VCaP (cell line): ENCODE results near the gene ICOS.
"Not testable (repeated sequence)": the region's sequence is repeated elsewhere in the genome, so short reads cannot be mapped to it uniquely, and the experiment has no call there.

Experiments used
- H3K27ac ChIP-seq: fragments of 450-650 bp; 2 replicates; pipeline ENCODE4 v1.5.1; 2017
- TF ChIP-seq, protein P1 (sequence below): fragments of 450-650 bp; conservative IDR thresholded peaks from 2 replicates; pipeline ENCODE4 v1.5.1; 2017; ENCODE audit warnings: mild to moderate bottlenecking, moderate library complexity

ICOS gene

DNA sequence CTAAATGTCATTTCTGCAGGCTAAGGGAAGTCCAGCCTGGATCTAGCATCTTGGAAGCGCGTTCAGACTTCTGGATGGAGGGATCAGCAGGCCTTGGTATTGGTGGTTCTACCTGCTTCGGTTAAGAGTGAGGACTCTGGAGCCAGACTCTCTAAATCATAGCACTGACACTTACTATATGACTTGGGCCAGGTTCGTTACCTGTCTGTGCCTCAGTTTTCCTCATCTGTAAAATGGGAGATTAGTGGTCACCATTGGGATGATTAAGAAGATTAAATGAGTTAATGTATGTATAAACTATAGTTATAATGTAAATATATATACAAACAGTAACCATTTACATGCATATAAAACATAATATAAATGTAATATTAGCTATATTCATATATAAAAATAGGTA lies 995 bp upstream of the ICOS start:
- H3K27ac ChIP-seq, result no peak overlapping the region
- TF ChIP-seq, protein P1, sequence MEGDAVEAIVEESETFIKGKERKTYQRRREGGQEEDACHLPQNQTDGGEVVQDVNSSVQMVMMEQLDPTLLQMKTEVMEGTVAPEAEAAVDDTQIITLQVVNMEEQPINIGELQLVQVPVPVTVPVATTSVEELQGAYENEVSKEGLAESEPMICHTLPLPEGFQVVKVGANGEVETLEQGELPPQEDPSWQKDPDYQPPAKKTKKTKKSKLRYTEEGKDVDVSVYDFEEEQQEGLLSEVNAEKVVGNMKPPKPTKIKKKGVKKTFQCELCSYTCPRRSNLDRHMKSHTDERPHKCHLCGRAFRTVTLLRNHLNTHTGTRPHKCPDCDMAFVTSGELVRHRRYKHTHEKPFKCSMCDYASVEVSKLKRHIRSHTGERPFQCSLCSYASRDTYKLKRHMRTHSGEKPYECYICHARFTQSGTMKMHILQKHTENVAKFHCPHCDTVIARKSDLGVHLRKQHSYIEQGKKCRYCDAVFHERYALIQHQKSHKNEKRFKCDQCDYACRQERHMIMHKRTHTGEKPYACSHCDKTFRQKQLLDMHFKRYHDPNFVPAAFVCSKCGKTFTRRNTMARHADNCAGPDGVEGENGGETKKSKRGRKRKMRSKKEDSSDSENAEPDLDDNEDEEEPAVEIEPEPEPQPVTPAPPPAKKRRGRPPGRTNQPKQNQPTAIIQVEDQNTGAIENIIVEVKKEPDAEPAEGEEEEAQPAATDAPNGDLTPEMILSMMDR, result no peak

GRCh38 chr2:203936949-203937348 lies 386 bp downstream of the ICOS start:
- TF ChIP-seq, protein P1, result no peak
- peak overlapping the region; percentile 62 for H3K27ac ChIP-seq

- H3K27ac ChIP-seq, result peak overlapping the region; percentile 62
- TF ChIP-seq, protein P1, result no peak
Observed at GRCh38 chr2:203937788-203938187, 1.2 kb downstream of the ICOS start.

- TF ChIP-seq, protein P1, result no peak
- no peak overlapping the region for H3K27ac ChIP-seq
Observed at GRCh38 chr2:203940039-203940438, 3.5 kb downstream of the ICOS start.

GRCh38 chr2:203943493-203944382 lies 7.2 kb downstream of the ICOS start:
- not testable (repeated sequence) for H3K27ac ChIP-seq

GRCh38 chr2:203948733-203949132 lies 12.2 kb downstream of the ICOS start:
- H3K27ac ChIP-seq, result no peak overlapping the region
- TF ChIP-seq, protein P1, result no peak

DNA sequence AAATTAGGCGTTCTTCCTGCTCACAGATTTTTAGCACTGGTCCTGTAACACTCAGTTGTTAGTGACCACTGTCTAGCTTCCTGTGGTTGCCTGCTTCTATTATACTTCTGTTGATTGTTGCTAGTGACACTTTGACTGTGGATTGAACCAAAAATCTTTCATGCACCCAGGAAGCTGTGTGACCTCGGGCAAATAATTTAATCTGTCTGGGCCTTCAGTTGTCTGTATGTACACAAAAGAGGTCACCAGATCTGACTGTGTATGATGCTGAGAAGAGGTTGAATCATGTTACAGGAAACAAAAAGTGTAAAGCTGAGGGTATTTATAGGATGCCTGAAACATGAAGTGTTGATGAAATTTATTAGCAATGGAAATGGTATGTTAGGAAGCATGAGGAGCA lies 12.7 kb downstream of the ICOS start:
- TF ChIP-seq, protein P1, result no peak
- H3K27ac ChIP-seq, result no peak overlapping the region

GRCh38 chr2:203951366-203951902 lies 14.9 kb downstream of the ICOS start:
- TF ChIP-seq, protein P1, result no peak
- H3K27ac ChIP-seq, result no peak overlapping the region
